Stimulated activated CD8-positive, alpha-beta memory T cell treated with anti-CD3 and anti-CD28 coated beads, Interleukin-12 subunit alpha, Interleukin-12 subunit beta, amount 100 ng/mL, for 24 hours (primary cell): ENCODE results near the gene NR4A1.

ENCODE experiments used
- DNase-seq: peaks from one replicate; pipeline ENCODE4 v3.0.0-alpha.2; 2020; ENCODE audit errors: extremely low read depth

NR4A1 gene

DNA sequence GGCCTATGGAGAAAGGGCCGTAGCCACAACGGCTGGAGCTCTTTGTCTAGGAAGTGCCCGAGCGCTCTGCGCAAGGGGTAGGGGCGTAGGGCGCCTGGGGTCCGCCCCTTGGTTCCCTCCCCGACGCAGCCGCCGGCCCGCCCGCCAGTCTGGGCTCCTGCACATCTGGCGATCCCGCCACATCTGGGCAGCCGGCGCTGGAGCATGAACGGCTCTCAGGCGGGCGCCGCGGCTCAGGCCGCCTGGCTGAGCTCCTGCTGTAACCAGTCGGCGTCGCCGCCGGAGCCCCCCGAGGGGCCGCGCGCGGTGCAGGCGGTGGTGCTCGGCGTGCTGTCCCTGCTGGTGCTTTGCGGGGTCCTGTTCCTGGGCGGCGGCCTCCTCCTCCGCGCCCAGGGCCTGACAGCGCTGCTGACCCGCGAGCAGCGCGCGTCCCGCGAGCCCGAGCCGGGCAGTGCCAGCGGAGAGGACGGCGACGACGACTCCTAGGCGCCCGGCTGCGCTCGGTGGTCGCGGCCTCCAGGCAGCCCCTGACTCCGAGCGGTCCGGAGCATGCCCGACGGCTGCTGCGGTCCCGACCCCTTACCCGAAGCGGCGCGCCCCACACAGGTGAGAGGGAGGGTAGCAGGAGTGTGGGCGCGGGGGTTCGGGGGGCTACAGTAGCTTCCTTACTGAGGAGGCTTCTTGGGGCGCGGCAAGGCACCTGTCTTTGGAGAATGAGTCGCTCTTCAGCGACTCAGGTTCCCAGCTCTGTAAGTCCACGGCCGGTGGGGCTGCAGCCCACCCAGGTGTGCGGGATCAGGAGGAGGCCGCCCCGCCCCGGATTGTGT, 28.5 kb downstream of the NR4A1 start, which contains the start of gene SMIM41:
Gene SMIM41, plus strand, starts transcription at position 129 of the 827 bp plus-strand sequence. Its CDS starts 76 bp downstream, at position 205.
- DNase-seq, result no peak

GRCh38 chr12:52080403-52081251, 29.4 kb downstream of the NR4A1 start:
- DNase-seq, result no peak

DNA sequence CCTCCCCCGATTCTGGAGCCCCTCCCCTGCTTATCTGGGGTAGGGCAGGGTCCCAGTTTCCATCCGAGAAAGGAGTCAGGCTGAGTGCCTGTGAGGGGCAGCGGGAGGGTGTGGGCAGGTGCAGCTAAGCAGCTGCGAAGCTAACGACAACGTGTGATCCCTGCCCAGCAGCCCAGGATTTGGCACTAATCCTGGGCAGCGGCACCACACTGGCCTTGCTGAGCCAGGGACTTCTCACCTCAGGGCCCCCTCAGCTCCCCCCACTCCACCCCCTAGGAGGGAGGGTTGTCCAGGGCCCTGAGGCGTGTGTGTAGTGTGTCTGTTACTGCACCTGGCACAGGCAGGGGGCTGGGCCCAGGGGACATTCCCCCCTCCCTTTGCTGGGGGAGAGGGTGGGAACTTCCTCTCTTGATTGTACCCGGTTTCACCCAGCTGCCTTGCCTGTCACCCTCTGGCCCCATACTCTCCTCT, 30.1 kb downstream of the NR4A1 start:
- DNase-seq, result no peak

- no peak for DNase-seq
These were observed 30.9 kb downstream of the NR4A1 start for GRCh38 chr12:52082026-52082668.

DNA sequence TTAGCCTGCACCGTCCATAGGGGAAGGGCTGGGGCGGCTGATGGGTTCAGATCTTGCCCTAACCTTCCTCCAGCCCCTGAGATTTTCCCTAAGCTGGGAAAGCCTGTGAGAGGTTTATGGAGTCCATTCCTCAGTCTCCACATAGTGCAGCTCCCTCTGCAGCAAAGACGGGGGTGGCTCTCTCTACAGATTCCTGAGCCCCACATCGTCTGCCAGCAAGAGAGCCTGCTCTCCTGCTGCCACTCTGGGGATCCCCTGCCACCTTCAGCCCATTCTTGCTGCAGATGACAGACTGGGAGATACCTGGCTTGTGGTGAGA, 31.4 kb downstream of the NR4A1 start:
- DNase-seq, result no peak

- DNase-seq, result peak; percentile 16
These were observed 31.9 kb downstream of the NR4A1 start for GRCh38 chr12:52082988-52083637.

- no peak for DNase-seq
These were observed 32.4 kb downstream of the NR4A1 start for GRCh38 chr12:52083638-52083996.

DNA sequence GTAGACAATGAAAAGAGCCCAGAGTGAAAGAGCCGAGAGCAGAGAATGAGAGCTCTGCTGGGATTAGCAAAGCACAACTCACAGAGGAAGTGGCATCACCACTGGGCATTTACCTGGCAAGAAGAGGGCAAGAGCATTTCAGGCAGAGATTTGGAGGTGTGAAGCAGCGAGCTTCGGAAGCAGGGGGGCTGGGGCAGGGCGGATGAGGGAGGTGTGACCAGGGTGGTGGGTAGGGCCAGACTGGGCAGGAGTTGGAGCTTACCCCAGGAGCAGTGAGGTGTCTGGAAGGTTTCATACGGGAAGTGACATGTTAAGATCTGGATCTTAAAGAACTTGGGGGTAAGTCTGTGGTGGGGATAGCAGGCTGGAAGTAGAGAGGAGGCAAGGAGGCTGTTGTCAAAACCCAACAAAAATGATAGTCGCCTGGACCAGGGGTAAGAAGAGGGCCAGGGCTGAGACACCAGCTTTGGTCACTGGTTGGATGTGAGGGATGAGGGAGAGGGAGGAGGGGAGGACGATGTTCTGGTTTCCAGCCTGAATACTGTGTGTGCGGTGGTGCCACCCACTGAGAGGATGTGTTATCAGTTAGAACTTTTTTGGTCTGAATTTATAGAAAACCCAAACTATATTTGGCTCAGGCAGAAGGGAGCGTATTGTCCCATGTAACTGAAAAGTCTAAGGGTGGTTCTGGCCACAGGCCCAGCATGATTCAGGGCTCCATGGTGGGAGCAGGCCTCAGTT, 33.4 kb downstream of the NR4A1 start:
- DNase-seq, result no peak

DNA sequence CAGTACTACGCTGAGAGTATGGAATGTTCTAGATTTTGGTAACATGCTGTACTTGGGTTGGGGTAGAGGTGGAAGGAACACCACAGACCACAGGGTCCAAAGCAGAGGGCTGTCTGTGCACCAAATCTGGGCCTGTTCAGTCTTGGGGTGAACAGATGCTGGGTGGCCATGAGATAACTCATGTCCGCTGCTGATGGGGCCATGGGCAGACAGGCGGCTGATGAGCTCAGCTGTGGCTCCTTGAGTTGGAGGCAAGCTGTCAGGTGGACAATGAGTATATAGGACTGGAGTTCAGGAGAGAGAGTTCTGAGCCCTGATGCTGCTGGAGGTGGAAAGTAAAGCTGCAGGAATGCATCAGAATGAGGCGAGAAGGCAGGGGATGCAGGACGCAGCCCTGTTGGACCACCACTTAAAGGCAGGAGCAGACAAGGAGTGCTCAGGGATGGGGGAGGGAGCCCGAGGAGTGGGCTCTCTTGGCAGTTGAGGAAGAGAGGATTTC, 34.5 kb downstream of the NR4A1 start:
- no peak for DNase-seq

DNA sequence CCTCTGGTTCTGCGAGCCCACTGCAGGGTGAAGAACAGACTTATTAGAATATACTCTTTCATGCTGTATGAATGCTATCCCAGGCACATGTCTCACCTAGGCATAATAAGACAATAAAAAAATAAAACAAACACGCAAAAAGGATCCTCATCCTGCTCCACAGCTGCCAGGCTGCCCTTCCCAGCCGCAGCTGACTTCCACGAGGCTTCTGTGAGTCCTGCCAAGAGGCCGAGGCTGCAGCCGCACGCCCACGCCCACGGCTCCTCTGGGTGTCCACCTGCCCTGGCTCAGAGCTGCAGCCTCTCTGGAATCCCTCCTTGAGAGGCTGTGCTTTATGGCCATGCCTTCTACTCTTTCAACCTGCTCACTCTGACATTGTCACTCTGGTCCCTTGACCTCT, 35.1 kb downstream of the NR4A1 start:
- no peak for DNase-seq

GRCh38 chr12:52086944-52087835, 35.9 kb downstream of the NR4A1 start:
- no peak for DNase-seq

GRCh38 chr12:52087961-52088820, 36.9 kb downstream of the NR4A1 start:
- no peak for DNase-seq

DNA sequence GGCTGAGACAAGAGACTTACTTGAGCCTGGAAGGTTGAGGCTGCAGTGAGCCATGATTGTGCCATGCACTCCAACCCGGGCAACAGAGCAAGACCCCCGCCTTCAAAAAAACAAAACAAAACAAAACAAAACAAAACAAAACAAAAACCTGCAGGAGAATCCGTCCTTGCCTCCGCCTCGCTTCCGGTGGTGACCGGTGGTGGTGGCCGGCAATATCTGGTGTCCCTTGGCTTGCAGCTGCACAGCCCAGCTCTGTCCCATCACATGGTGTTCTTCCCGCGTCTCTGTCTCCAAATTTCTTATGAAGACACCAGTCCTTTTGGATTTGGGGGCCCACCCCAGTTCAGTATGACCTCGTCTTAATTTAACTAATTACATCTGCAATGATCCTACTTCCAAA, 38.2 kb downstream of the NR4A1 start:
- DNase-seq, result no peak

- no peak for DNase-seq
These were observed 39.0 kb downstream of the NR4A1 start for GRCh38 chr12:52090291-52090690.

- no peak for DNase-seq
These were observed 39.8 kb downstream of the NR4A1 start for GRCh38 chr12:52091061-52091460.

GRCh38 chr12:52091869-52092268, 40.6 kb downstream of the NR4A1 start:
- no peak for DNase-seq

DNA sequence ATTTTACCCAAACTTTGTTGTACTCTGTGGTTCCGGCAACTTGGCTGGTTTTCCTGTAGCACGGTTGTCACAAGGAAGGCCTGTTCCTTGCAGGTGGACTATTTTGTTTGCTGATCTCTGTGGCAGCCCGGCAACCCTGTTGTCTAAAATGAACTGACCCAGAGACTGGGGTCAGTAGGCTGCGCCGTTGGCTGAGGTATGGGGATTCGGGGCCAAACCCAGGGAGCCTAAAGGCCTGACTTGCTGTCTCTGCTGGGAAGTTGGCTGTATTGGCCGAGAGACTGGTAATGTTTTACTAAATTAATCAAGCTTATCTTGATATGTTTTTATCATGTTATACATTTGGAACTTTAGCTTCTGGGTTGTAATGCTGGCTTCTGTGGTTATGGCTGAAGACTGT, 42.1 kb downstream of the NR4A1 start:
- DNase-seq, result no peak

- DNase-seq, result no peak
These were observed 45.2 kb downstream of the NR4A1 start for GRCh38 chr12:52096332-52097044.
